SH-SY5Y (cell line): ENCODE data around the gene CBX4.

Source experiments
- GATA2 ChIP-seq: IDR thresholded peaks from 2 replicates; pipeline ENCODE4 v1.6.1; 2011; ENCODE audit warnings: mild to moderate bottlenecking, low read depth, low read length
- GATA3 ChIP-seq: IDR thresholded peaks from 2 replicates; pipeline ENCODE4 v1.6.1; 2011; ENCODE audit warnings: low read depth, mild to moderate bottlenecking, low read length, moderate library complexity

GRCh38 chr17:79829457-79829856 is 9.8 kb downstream of the CBX4 start:
- TF ChIP-seq GATA3 (no peak), GATA2 (no peak)
